Measurements from ENCODE around the gene LDOC1. TPM values are rescaled to one million over a fixed set of nuclear protein-coding genes. Genes with fewer than 3 reads are reported as not detected.

LDOC1 gene
- polyA plus RNA-seq, 3 donors: not detected

GRCh38 chrX:141185366-141185765 lies 8.4 kb upstream of the LDOC1 start:
- Mint-ChIP-seq H3K27ac (no peak overlapping the region), H3K4me3 (no peak overlapping the region), H3K4me1 (no peaks in the 10 kb centered on the region), H3K36me3 (no peaks in the 10 kb centered on the region), H3K27me3 (ENCODE audit: low read depth in 3 of 3) (peaks cover 0 to 3% (median 1%) of the 10 kb centered on the region in 3 donors), H3K9me3 (peaks cover 0 to 8% (median 2%) of the 10 kb centered on the region in 7 donors)
- H4K20me1 ChIP-seq (ENCODE audit: insufficient read depth, low read length): no peaks in the 10 kb centered on the region
- no peaks in the 10 kb centered on the region for H3K27me3 ChIP-seq (ENCODE audit: control insufficient read depth in 2 of 2, insufficient read depth in 2 of 2, low read length in 2 of 2)
- no peak overlapping the region for H3K27ac ChIP-seq (ENCODE audit: low read depth in 1 of 2, low read length in 2 of 2)
- no peak for DNase-seq
- no CpG with 5 or more reads among the region's 5 CpGs for WGBS (ENCODE audit: insufficient coverage)
- no peak for TF ChIP-seq CTCF (IDR thresholded peaks at IDR 0.05)
- H3K4me3 ChIP-seq (replicated peaks in 1 of 3; ENCODE audit: low read depth in 2 of 3, low read length in 3 of 3): no peak overlapping the region
- no peak overlapping the region for H2AFZ ChIP-seq (ENCODE audit: insufficient read depth, low read depth, low read length, poor library complexity, severe bottlenecking)
- no peaks in the 10 kb centered on the region for H3K79me2 ChIP-seq (ENCODE audit: insufficient read depth, low read length)
- H3K4me2 ChIP-seq (replicated peaks; ENCODE audit: extremely low read depth, low read length, poor library complexity, severe bottlenecking): no peak overlapping the region
- no peaks in the 10 kb centered on the region for H3K4me1 ChIP-seq (ENCODE audit: control insufficient read depth in 1 of 2, insufficient read depth in 2 of 2, low read length in 2 of 2)
- intact Hi-C loops (cut with micrococcal nuclease): no loop called here
- no peaks in the 10 kb centered on the region for H3K9me3 ChIP-seq (replicated peaks in 1 of 2; ENCODE audit: control insufficient read depth in 1 of 2, insufficient read depth in 1 of 2, low read length in 2 of 2)
- no peak overlapping the region for H3K9ac ChIP-seq (ENCODE audit: insufficient read depth, low read length, poor library complexity, severe bottlenecking)
- H3K36me3 ChIP-seq (replicated peaks in 1 of 2; ENCODE audit: control insufficient read depth in 1 of 2, insufficient read depth in 2 of 2, low read length in 2 of 2): no peaks in the 10 kb centered on the region

- Histone ChIP-seq H3K79me2 (ENCODE audit: insufficient read depth, low read length) (no peaks in the 10 kb centered on the region), H4K20me1 (ENCODE audit: insufficient read depth, low read length) (no peaks in the 10 kb centered on the region), H3K27me3 (ENCODE audit: control insufficient read depth in 2 of 2, insufficient read depth in 2 of 2, low read length in 2 of 2) (no peaks in the 10 kb centered on the region), H3K9me3 (replicated peaks in 1 of 2; ENCODE audit: control insufficient read depth in 1 of 2, insufficient read depth in 1 of 2, low read length in 2 of 2) (no peaks in the 10 kb centered on the region), H3K4me3 (replicated peaks in 1 of 3; ENCODE audit: low read depth in 2 of 3, low read length in 3 of 3) (no peak overlapping the region), H3K27ac (ENCODE audit: low read depth in 1 of 2, low read length in 2 of 2) (no peak overlapping the region), H3K4me2 (replicated peaks; ENCODE audit: extremely low read depth, low read length, poor library complexity, severe bottlenecking) (no peak overlapping the region), H3K4me1 (ENCODE audit: control insufficient read depth in 1 of 2, insufficient read depth in 2 of 2, low read length in 2 of 2) (no peaks in the 10 kb centered on the region), H3K9ac (ENCODE audit: insufficient read depth, low read length, poor library complexity, severe bottlenecking) (no peak overlapping the region), H2AFZ (ENCODE audit: insufficient read depth, low read depth, low read length, poor library complexity, severe bottlenecking) (no peak overlapping the region), H3K36me3 (replicated peaks in 1 of 2; ENCODE audit: control insufficient read depth in 1 of 2, insufficient read depth in 2 of 2, low read length in 2 of 2) (no peaks in the 10 kb centered on the region)
- intact Hi-C loops (cut with micrococcal nuclease): no loop called here
- TF ChIP-seq CTCF (IDR thresholded peaks at IDR 0.05): no peak
- no peaks in the 10 kb centered on the region for H3K4me1 Mint-ChIP-seq
- DNase-seq: no peak
- no peak overlapping the region for H3K27ac Mint-ChIP-seq
- H3K4me3 Mint-ChIP-seq: no peak overlapping the region
- H3K27me3 Mint-ChIP-seq (ENCODE audit: low read depth in 3 of 3): peaks cover 1 to 3% (median 3%) of the 10 kb centered on the region in 3 donors
- WGBS (ENCODE audit: insufficient coverage): no CpG with 5 or more reads among the region's 5 CpGs
- peaks cover 0 to 8% (median 3%) of the 10 kb centered on the region in 7 donors for H3K9me3 Mint-ChIP-seq
- H3K36me3 Mint-ChIP-seq: no peaks in the 10 kb centered on the region
Measured at GRCh38 chrX:141183000-141183399, 6.1 kb upstream of the LDOC1 start.

Data from CD14-positive monocyte (primary cell).